ENCODE measurements around the gene ZRANB2.

DNA sequence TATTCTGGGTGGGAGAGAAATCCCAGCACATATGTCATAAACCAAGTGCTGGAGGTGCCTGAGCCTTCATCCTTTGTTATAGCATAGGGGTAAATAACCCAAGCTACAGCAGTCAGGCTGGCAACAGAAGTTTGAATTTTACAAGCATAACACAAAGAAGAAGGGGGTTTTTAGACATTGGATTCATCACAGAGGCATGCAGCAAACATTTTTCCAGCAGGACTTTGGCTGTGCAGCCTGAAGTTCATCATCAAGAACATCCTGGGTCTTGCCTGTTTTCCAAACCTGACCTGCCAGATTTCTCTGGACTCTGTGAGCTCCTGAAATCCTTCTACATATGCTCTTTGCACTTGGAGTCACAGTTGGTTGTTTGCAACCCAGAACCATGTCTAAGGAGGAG lies 49.4 kb downstream of the ZRANB2 start:
- TF ChIP-seq, protein P1, sequence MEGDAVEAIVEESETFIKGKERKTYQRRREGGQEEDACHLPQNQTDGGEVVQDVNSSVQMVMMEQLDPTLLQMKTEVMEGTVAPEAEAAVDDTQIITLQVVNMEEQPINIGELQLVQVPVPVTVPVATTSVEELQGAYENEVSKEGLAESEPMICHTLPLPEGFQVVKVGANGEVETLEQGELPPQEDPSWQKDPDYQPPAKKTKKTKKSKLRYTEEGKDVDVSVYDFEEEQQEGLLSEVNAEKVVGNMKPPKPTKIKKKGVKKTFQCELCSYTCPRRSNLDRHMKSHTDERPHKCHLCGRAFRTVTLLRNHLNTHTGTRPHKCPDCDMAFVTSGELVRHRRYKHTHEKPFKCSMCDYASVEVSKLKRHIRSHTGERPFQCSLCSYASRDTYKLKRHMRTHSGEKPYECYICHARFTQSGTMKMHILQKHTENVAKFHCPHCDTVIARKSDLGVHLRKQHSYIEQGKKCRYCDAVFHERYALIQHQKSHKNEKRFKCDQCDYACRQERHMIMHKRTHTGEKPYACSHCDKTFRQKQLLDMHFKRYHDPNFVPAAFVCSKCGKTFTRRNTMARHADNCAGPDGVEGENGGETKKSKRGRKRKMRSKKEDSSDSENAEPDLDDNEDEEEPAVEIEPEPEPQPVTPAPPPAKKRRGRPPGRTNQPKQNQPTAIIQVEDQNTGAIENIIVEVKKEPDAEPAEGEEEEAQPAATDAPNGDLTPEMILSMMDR (IDR thresholded peaks at IDR 0.05): no peak
- TF ChIP-seq POLR2A (IDR thresholded peaks at IDR 0.05): no peak

Measured in lower leg skin (tissue), 3 donors.